K562 (cell line): ENCODE measurements around the gene CFAP126. TPM values are rescaled to one million over a fixed set of nuclear protein-coding genes. Genes with fewer than 3 reads are reported as not detected.

Experiments
- CBFA2T3 ChIP-seq: fragments of 450-650 bp; IDR thresholded peaks from 2 replicates; pipeline ENCODE4 v1.6.1; 2017
- FOXP1 ChIP-seq: sonication (generic); formaldehyde crosslinking; IDR thresholded peaks from 2 replicates; pipeline ENCODE4 v1.8.0; 2022; ENCODE audit warnings: mild to moderate bottlenecking, missing genetic modification reagents
- HDGF ChIP-seq: fragments of 450-650 bp; IDR thresholded peaks from 2 replicates; pipeline ENCODE4 v1.6.1; 2016
- NRF1 ChIP-seq, 2 experiments: fragments of 450-650 bp; IDR thresholded peaks in 1 of 2; conservative IDR thresholded peaks in 1 of 2; 2 replicates each; pipeline ENCODE4 v1.6.1; 2014; ENCODE audit warnings: mild to moderate bottlenecking in 2 of 2
- SOX6 ChIP-seq: fragments of 450-650 bp; IDR thresholded peaks from 2 replicates; pipeline ENCODE4 v1.6.1; 2014; ENCODE audit warnings: mild to moderate bottlenecking
- ZBTB40 ChIP-seq, 2 experiments: fragments of 450-650 bp in 1 of 2; sonication (generic) in 1 of 2; formaldehyde crosslinking in 1 of 2; IDR thresholded peaks; 2 replicates each; pipeline versions ENCODE4 v1.7.1 to v1.9.0; 2016 to 2022; ENCODE audit warnings: inconsistent platforms in 1 of 2, mild to moderate bottlenecking in 1 of 2, missing genetic modification reagents in 1 of 2
- ZNF12 ChIP-seq: sonication (generic); formaldehyde crosslinking; IDR thresholded peaks from 2 replicates; pipeline ENCODE4 v1.4.0; 2020; ENCODE audit warnings: mild to moderate bottlenecking, missing genetic modification reagents
- ZNF174 ChIP-seq: fragments of 250-450 bp; sonication (Bioruptor Pico); IDR thresholded peaks from 2 replicates; pipeline ENCODE4 v1.4.0; 2020; ENCODE audit warnings: mild to moderate bottlenecking
- ZNF76 ChIP-seq: fragments of 250-450 bp; sonication (Bioruptor Pico); IDR thresholded peaks from 2 replicates; pipeline ENCODE4 v1.4.0; 2020; ENCODE audit warnings: mild to moderate bottlenecking, moderate library complexity, borderline replicate concordance
- polyA plus RNA-seq, 8 experiments: library from polyadenylated mRNA; depleted of rRNA in 4 of 8; stranded (reverse) in 5 of 8; unstranded in 3 of 8; fragments of >200 nt; fragmentation: Nextera tagmentation in 2 of 8; fragmentation: Illumina TruSeq in 1 of 8; extraction: Ambion mirVana in 2 of 8; extraction: Trizol in 1 of 8; gene quantifications; 2 replicates each; pipeline versions ENCODE4 v1.2.1 to v1.2.3, GENCODE V29; 2011 to 2014; ENCODE audit warnings: inconsistent platforms in 1 of 8, missing spikeins in 1 of 8
- total RNA-seq, 7 experiments: library from RNA; depleted of rRNA in 6 of 7; stranded (reverse); fragments of >200 nt in 6 of 7; fragmentation: Illumina TruSeq in 2 of 7; extraction: Trizol in 2 of 7; gene quantifications; 2 replicates each; pipeline versions ENCODE4 v1.2.1 to v1.2.3, GENCODE V29; 2011 to 2021; ENCODE audit warnings: low replicate concordance in 1 of 7
- TF ChIP-seq, protein P1 (sequence below): fragments of 250-450 bp; sonication (Bioruptor Pico); IDR thresholded peaks from 2 replicates; pipeline ENCODE4 v1.5.0; 2022; ENCODE audit warnings: mild to moderate bottlenecking
- TF ChIP-seq, protein P2 (sequence below): IDR thresholded peaks from 3 replicates; pipeline ENCODE4 v1.6.1; 2011; ENCODE audit warnings: borderline replicate concordance, mild to moderate bottlenecking, moderate library complexity; ENCODE audit not compliant: insufficient read length; ENCODE audit errors: extremely low read depth

The CFAP126 gene
- total and polyA plus RNA-seq, 9 of the 15 experiments (the other 6 are each of a cell fraction or from before 2014, with no cell fraction given), result not detected

- TF ChIP-seq, protein P1, sequence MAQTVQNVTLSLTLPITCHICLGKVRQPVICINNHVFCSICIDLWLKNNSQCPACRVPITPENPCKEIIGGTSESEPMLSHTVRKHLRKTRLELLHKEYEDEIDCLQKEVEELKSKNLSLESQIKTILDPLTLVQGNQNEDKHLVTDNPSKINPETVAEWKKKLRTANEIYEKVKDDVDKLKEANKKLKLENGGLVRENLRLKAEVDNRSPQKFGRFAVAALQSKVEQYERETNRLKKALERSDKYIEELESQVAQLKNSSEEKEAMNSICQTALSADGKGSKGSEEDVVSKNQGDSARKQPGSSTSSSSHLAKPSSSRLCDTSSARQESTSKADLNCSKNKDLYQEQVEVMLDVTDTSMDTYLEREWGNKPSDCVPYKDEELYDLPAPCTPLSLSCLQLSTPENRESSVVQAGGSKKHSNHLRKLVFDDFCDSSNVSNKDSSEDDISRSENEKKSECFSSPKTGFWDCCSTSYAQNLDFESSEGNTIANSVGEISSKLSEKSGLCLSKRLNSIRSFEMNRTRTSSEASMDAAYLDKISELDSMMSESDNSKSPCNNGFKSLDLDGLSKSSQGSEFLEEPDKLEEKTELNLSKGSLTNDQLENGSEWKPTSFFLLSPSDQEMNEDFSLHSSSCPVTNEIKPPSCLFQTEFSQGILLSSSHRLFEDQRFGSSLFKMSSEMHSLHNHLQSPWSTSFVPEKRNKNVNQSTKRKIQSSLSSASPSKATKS, result no peak
- peak; percentile 79 for TF ChIP-seq ZBTB40 (IDR thresholded peaks at IDR 0.05)
- TF ChIP-seq ZBTB40 (CRISPR knock-in tag; IDR thresholded peaks at IDR 0.05), result no peak
- TF ChIP-seq, protein P2, sequence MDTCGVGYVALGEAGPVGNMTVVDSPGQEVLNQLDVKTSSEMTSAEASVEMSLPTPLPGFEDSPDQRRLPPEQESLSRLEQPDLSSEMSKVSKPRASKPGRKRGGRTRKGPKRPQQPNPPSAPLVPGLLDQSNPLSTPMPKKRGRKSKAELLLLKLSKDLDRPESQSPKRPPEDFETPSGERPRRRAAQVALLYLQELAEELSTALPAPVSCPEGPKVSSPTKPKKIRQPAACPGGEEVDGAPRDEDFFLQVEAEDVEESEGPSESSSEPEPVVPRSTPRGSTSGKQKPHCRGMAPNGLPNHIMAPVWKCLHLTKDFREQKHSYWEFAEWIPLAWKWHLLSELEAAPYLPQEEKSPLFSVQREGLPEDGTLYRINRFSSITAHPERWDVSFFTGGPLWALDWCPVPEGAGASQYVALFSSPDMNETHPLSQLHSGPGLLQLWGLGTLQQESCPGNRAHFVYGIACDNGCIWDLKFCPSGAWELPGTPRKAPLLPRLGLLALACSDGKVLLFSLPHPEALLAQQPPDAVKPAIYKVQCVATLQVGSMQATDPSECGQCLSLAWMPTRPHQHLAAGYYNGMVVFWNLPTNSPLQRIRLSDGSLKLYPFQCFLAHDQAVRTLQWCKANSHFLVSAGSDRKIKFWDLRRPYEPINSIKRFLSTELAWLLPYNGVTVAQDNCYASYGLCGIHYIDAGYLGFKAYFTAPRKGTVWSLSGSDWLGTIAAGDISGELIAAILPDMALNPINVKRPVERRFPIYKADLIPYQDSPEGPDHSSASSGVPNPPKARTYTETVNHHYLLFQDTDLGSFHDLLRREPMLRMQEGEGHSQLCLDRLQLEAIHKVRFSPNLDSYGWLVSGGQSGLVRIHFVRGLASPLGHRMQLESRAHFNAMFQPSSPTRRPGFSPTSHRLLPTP, result no peak
- TF ChIP-seq ZNF76 (CRISPR knock-in tag), result no peak
- no peak for TF ChIP-seq ZNF174
- TF ChIP-seq CBFA2T3, result no peak
- no peak for TF ChIP-seq HDGF
- TF ChIP-seq ZNF12, result no peak
- TF ChIP-seq SOX6, result peak; percentile 23; the same call in 1 of the 2 replicates
- TF ChIP-seq NRF1 (conservative IDR thresholded peaks at IDR 0.05 in 1 of 2, IDR thresholded peaks at IDR 0.05 in 1 of 2), result peak; percentile 88 to 91
- no peak; the same call in 1 of the 2 replicates for TF ChIP-seq FOXP1 (CRISPR knock-in tag)
Observed at GRCh38 chr1:161389691-161390558, 22.2 kb upstream of the CFAP126 start (continued).
